HG03066 (cell line): Measurements from ENCODE around the gene TCF12.
A peak's percentile ranks its signal among the peaks of the same experiment; 100 is the strongest.
"Not testable (repeated sequence)": the region's sequence is repeated elsewhere in the genome, so short reads cannot be mapped to it uniquely, and the experiment has no call there.

Source experiments
- ATAC-seq: cut with Tn5 transposase; IDR thresholded peaks from one replicate; pipeline ENCODE4 v1.9.1; 2021; ENCODE audit warnings: low read depth; ENCODE audit not compliant: unreplicated experiment

TCF12 gene

DNA sequence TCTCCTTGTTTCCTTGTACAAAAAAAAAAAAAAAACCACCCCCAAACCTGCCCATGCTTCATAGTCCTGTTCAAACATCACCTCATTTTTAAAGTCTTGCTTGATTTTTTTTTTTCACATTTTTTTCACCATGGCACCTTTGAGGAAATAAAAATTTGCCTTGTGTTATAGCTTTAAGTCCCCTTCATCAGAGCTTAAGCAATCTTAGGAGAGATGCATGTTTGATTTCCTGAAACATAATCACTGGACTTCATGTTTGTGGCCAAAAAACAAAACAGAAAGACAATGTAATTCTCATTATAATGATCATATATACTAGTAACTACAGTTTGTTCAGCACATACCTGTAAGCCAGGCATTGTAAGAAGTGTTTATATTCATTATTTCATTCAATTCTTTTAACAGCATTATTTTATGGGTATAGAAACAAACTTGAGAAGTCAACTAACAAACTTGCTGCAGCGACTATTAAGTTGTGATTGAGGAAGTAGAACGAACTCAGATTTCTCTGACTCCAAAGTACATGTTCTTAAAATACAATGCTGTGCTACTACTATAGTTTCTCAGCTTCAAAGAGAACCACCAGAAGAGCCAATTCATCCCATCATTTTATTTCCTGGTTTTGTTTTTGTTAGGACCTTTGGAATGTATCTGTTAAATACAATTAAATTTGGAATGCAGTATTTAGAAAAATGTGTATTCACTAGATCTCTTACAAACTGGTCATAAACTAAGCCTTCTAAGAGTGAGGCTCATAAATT, 203.8 kb downstream of the TCF12 start:
- ATAC-seq = no peak

DNA sequence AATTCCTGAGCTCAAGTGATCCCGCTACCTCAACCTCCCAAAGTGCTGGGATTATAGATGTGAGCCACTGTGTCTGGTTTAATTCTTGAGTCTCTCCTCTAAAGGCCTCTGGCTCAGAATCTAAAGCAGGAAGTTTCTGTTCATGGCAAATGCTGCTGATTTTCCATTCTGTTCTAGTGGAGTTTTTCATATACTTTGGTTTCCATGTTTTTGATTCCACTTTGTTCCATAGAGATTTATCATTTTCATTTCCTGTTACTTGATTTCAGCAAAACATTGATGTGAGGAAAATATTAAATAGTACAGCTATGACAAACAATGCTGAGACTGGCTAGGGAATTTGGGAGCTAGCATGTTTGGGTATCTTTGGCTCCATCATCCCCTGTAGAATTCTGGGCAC, 205.6 kb downstream of the TCF12 start:
- no peak for ATAC-seq

DNA sequence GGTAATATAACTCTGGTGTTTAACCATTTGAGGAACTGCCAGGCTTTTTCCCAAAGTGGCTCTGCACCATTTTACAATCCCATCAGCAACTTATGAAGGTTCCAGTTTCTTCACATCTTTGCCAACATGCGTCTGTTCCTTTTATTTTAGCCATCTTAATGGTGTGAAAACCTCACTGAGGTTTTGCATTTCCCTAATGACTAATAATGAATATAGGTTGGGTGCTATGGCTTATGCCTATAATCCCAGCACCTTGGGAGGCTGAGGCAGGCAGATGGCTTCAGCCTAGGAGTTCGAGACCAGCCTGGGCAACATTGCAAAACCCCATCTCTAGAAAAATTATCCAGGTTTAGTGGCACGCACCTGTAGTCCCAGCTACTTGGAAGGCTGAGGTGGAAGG, 210.6 kb downstream of the TCF12 start:
- no peak for ATAC-seq

DNA sequence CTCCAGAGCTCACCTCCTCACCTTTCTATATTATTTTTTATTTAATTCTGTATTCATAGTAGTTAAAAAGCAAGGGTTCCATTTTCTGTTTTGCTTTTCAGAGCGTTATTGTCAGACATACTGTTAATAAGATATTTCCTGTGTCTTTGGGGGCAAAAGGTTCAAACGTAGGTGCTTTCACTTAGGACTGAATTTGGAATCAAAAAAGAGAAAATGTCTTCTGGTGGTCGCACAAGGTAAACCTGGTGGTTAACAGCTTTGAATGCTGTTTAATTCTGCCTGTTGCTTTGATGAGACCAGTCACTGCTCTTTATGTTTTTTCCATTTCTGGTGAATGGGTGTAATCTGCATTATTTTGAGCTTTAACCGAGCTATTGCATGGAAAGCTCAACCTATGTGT, 212.5 kb downstream of the TCF12 start:
- ATAC-seq = no peak

DNA sequence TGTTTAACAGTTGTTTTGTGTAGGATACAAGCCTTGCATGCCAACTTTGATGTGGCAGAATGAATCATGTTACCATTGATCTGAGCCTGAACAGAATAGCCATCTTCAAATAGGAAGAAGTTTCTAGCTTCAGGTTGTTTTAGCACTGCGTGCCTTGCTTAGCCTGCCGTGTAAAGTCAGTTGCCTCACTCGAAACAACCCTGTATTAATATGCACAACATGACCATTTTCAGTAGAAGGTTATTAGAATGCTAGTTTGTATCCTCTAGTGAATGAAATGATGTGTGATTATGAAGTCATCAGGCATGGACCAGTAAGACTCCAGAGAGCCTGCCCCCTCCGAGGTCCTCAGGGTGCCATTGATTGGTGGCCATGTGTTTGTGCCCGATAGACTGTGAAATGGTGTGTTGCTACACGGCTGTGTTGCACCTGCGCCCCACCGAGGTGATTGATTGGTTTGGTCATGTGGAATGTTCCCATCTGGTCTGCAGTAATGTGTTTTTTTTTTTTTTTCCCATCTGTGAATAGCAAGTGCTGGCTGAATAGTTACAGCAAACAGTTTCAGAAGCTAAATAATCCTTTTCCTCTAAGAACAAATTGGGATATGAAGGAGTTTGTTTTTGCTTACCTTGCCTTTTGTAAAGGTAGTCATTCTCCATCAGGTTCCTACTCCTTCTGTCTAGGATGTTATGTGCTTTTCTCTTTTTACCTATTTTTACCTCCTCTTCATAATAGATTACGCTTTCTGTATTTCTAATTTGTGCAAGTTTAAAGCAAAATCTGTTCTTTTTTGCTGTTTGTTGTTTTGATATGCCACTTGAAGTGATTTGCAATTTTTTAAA, 214.9 kb downstream of the TCF12 start:
- ATAC-seq = peak; percentile 55

DNA sequence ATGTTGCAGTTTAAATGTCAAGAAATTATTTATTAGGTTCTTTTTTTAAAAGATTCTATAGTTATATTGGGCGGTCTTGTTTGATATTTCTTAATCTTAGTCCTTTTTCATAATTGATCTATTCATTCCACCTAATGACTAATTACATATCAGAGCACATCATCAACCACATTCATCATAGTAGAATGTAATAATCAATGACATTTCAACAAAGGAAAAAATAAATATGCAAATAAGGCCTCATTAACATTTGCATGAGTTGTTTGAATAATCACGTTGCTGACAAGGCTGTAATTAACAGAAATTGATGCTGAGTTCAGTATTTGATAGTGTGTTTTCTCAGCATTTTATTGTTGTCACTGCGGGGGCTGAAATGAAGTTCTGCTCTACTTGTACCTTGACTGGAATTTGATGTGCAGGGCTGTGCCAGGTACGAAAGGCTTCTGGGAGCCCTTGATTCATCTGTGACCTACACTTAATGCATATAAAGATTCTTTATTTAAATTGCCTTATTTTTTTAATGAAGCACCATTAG, 215.7 kb downstream of the TCF12 start:
- no peak for ATAC-seq

DNA sequence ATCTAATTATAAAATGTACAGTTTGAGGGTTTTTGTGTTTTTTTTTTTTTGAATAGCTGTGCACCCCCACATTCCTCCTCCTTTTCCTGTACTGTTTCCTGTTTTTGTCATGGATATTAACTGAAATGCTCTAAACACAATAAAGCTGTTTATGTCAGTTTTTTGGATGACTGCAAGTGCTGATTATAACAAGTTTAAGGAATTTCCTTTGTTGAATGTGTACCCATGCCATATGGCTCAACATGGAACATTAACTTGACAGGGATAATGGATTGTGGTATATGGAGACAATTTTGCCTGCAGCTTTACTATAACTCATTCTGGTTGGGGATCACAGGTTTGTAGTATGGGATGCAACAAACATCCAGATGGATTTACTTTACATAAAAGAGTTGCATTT, 216.4 kb downstream of the TCF12 start:
- no peak for ATAC-seq

DNA sequence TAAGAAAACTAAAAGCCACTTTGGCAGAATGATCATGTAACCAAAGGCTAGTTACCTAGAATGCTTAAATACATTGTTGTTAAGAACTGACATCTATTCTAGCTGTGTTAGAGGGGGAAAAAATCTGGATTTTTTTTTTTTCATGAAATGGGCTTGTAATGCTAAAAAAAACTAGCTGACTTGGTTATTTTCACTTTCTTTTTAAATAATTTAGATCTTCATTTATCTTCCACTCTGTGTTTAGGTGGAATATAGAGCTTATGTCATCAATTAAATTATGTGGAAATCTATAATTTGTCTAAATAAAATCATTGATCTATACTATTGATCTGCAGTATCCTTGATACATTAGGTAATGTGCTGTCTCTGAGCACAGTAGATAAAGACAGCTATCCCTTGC, 217.4 kb downstream of the TCF12 start:
- ATAC-seq = no peak

DNA sequence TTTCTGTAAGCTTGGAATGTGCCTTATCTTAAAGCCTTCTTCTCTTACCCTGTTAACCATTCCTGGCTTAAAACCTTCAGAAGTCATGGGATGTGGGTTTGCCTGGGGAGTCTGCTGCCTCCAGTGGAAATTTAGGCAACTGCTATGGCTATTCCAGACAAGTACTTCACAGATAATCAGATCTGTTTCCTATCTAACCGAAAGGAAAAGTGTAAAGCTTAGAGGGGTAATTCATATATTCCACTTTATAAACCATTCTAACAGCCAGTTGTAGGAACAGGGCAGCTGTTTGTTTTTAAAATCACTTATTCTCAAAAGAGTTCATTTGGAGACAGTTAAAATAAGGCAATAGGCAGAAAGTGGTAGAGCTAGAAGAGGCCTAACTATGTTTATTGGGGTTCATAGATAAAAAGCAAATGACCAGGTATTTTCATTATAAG, 219.9 kb downstream of the TCF12 start:
- no peak for ATAC-seq

DNA sequence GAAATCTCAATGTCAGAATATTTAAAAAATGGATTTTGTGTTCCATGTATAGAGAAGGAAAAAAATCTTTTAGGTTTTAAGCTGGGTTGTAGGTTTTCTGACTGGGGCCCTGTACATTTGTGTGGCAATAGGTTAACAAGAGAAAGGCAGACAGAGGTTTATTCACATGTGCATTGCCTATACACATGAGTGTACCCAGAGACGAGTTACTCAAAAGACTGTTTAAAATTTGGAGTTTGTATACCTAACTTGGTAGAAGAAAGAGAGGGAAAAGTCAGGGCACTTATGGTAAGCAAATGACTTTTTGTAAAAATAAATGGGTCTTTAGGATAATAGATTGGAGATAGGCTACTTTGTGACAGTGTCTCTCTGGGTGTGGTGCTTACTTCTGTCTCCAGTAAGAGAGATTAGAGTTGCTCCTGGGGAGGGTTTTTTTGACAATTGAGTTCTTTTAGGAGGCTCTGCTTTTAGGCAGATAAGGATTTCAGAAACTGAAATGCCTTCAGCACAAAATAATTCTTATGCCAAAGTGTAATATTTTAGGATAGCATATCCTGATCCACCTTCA, 225.2 kb downstream of the TCF12 start:
- ATAC-seq = no peak

DNA sequence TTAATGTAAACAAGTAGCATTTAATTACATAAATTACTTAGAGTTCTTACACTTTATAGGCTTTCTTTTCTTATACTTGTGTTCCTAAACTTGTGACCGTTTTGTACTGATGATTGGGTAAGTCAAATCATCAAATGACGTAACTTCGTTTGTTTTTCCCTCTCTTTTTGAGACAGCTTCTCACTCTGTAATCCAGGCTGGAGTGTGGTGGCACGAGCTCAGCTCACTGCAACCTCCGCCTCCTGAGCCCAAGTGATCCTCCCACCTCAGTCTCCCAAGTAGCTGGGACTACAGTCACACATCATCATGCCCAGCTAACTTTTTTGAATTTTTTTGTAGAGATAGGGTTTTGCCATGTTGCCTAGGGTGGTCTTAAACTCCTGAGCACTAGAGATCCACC, 226.0 kb downstream of the TCF12 start:
- ATAC-seq = no peak

DNA sequence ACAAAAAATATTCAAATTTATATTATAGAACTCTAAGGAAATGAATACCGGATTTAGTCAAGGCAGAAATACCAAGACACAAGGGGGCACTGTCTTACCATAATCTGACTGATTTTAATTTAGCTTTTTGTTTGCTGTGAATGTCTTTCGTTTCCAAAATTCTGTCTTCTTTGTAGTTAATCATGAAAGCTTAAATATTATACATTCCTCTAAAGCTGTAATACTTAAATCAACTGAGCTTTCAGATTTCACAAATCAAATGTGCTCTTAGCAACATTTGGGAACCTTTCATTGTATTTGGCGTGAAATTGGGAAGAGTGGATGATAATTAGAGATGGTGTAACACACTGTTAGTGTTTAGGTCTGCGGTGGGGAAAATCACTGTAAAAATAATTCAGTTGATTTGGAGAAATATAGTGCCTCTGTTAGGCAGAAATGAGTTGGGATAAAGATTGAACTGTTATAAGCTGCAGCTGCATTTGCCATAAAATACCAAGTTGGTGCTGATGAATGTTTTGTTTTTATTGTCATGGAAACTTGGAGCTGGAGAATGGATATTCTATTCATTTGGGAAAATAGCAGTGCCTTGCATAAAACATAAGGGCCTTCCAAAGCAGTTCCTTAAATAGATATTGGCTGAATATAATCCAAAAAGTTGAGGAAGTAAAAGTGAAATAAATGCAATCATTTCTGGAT, 228.2 kb downstream of the TCF12 start:
- no peak for ATAC-seq

DNA sequence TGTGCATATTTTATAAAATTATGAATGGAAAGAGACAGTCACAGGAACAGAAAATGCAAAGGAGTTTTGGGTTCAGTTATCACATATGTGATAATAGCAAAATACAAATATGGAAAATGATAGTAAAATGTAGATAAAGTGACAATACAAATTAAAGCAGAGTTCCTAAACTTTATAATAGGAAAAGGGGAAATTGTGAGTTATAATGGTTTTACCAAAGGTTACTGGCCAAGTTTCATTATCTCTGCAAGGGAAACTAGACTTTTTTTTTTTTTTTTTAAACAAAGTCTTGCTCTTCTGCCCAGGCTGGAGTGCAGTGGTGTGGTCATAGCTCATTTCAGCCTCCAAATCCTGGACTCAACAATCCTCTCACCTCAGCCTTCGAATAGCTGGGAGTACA, 229.2 kb downstream of the TCF12 start:
- no peak for ATAC-seq

DNA sequence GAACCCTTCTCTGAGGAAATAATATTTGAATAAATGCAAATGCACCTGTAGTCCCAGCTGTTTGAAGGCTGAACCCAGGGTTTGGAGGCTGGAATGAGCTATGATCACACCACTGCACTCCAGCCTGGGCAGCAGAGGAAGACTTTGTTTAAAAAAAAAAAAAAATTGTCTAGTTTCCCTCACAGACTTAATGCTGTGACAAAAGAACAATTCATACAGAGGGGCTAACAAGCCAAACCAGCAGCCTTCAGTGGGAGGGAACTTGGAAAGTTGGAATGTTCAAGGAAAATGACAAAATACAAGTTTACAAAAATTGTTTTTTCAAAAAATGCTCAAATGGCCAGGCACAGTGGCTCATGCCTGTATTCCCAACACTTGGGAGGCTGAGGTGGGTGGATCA, 229.8 kb downstream of the TCF12 start:
- ATAC-seq = no peak

DNA sequence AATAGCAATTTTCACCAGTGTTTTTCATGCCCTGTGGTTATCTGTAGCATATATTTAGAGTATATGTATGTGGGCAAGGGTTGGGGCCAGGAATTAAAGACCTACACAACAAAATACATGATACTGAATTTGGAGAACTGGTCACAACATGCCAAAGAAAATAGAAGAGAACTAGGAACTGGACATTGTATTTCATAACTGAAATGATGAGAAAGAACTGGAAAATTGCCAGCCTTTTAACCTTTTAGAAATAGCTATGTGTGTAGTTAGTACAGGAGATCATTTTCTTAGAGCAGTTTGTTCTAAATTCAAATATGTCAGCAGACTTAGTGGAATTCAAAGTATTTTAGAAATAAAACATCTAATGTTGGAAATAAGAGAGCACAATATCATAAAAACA, 230.8 kb downstream of the TCF12 start:
- no peak for ATAC-seq

DNA sequence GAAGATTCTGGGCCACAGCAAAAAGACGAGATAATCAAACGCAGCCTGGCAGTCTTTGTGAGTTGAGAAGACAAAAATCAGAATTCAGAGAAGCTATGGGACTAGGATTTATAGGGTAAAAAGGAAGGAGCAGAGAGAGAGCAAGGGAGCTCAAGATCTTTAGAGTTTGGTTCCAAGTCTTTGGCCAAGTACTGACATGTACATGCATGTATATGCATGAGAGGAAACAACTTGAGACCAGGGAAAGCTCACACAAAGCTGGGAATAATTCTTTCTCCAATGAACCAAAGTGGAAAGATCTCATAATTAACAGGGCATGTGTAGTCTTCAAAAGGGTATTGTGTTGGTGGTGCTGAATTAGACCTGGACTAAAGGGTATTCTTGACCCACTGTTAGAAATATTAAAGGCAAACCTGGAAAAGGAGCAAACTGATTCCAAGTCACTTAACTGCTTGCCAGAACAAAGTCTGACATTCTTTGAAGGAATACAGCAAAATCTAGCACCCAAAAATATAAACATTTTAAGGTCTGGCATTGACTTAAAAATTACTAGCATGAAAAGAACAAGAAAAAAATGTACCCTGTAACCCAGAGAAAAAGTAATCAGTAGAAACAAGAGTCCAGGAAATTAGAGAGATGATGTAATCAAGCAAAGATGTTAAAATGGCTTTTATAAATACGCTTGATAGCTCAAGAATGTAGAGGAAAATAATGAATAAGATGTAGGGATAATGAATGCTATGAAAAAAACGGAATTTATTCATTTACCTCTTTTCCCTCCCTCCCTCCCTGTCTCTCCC, 231.8 kb downstream of the TCF12 start:
- ATAC-seq = no peak

DNA sequence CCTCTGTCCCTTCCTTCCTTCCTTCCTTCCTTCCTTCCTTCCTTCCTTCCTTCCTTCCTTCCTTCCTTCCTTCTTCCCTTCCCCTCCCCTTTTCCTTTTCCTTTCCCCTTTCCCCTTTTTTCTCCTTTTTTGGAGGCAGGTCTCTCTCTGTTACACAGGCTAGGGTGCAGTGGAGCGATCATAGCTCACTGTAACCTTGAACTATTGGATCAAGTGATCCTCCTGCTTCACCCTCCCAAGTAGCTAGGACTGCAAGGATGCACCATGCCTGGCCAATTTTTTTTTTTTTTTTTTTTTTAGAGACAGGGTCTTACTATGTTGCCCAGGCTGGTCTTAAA, 232.4 kb downstream of the TCF12 start:
- ATAC-seq = not testable (repeated sequence)

DNA sequence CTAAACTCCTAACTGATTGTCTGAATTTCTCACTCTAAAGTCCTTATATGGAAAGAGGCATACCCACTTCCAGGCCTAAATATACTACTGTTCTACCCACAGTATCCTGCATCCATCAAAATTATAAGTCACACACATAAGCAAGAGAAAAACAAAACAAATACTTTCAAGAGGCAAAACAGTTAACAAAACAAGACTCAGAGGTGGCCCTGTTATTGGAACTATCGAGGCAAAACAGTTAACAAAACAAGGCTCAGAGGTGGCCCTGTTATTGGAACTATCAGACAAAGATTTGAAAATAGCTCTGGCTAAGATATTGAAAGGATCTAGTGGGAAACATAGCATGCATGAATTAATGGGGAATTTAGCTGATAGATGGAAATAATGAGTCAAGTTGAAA, 233.7 kb downstream of the TCF12 start:
- no peak for ATAC-seq

DNA sequence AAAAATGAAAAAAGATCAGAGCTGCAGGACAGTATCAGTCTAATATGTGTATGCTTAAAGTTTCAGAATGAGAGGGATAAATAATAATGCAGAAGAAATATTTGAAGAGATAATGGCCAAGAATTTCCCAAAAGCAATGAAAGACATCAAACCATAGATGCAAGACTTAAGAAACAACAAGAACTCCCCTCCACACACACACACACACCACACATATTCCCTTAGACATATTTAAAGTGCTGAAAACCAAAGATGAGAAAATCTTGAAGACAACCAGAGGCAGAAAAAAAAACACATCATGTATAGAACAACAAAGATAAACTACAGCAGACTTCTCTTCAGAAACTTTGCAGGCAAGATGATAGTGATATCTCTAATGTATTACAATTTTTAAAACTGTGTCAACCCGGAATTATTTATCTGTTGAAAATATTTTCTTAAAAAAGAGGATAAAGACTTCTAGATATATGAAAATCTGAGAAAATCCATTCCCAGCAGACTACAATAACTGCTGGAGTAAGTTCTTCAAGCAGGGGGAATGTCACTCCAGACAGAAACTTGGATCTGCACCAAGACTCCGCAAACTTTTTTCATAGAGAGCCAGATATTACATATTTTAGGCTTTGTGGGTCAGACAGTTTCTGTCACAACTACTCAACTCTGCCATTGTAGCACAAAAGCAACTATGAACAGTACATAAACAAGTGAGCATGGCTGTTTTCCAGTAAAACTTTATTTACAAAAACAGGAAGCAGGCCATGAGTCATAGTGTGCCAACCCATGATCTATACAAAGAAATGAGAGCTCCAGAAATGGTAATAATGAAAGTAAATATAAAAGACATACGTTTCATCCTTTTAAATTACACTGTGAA, 234.5 kb downstream of the TCF12 start:
- no peak for ATAC-seq
